Peyer's patch (tissue), 4 donors: ENCODE data around the gene ZNF384. TPM values are rescaled to one million over a fixed set of nuclear protein-coding genes. Genes with fewer than 3 reads are reported as not detected.

Experiments used
- DNase-seq, 3 donors: peaks; one replicate each; pipeline ENCODE4 v3.0.0-alpha.2; 2017 to 2019
- H3K27ac ChIP-seq, 4 donors: fragments of 200-600 bp; sonication (generic); one replicate each; pipeline ENCODE4 v1.5.1; 2016 to 2019
- H3K27me3 ChIP-seq, 2 donors: fragments of 200-600 bp; sonication (generic); one replicate each; pipeline ENCODE4 v1.5.1; 2019
- H3K36me3 ChIP-seq, 3 donors: fragments of 200-600 bp; sonication (generic); one replicate each; pipeline ENCODE4 v1.5.1; 2016 to 2019
- H3K4me1 ChIP-seq, 4 donors: fragments of 200-600 bp; sonication (generic); one replicate each; pipeline ENCODE4 v1.5.1; 2016 to 2019
- H3K4me3 ChIP-seq, 4 donors: fragments of 200-600 bp; sonication (generic); 1 replicate in 3 of 4; 2 replicates in 1 of 4; pipeline ENCODE4 v1.5.1; 2016 to 2019; ENCODE audit warnings: mild to moderate bottlenecking in 1 of 4
- H3K9me3 ChIP-seq, 4 donors: fragments of 200-600 bp; sonication (generic); one replicate each; pipeline ENCODE4 v1.5.1; 2016 to 2019; ENCODE audit warnings: mild to moderate bottlenecking in 1 of 4
- CTCF ChIP-seq, 6 experiments: fragments of 450-650 bp in 4 of 6; fragments of 200-600 bp in 2 of 6; sonication (generic) in 1 of 6; IDR thresholded peaks; one replicate each; pipeline ENCODE4 v1.5.1; 2017 to 2019; ENCODE audit warnings: antibody characterized with exemption in 6 of 6, mild to moderate bottlenecking in 3 of 6, moderate library complexity in 1 of 6
- POLR2A ChIP-seq, 2 donors: fragments of 450-650 bp; IDR thresholded peaks; one replicate each; pipeline ENCODE4 v1.5.1; 2017; ENCODE audit warnings: antibody characterized with exemption in 2 of 2, mild to moderate bottlenecking in 2 of 2, moderate library complexity in 2 of 2
- total RNA-seq, 4 donors: library from RNA; depleted of rRNA; stranded (reverse); fragments of >200 nt; gene quantifications; one replicate each; pipeline ENCODE4 v1.1.0, GENCODE V29; 2016

Gene ZNF384
- total RNA-seq, 4 donors from 2014 or later: 35.6 to 96.6 (median 80.2) TPM

GRCh38 chr12:6691473-6691872, 2.3 kb upstream of the ZNF384 start:
- H3K9me3 ChIP-seq: no peaks in the 10 kb centered on the region
- TF ChIP-seq CTCF (IDR thresholded peaks at IDR 0.05): no peak
- no peak for TF ChIP-seq POLR2A (IDR thresholded peaks at IDR 0.05)
- peaks cover 0 to 19% (median 15%) of the 10 kb centered on the region in 4 donors for H3K4me1 ChIP-seq
- H3K27ac ChIP-seq: no peak overlapping the region
- no peaks in the 10 kb centered on the region for H3K36me3 ChIP-seq
- no peaks in the 10 kb centered on the region for H3K27me3 ChIP-seq
- no peak for DNase-seq
- no peak overlapping the region for H3K4me3 ChIP-seq

- TF ChIP-seq CTCF (IDR thresholded peaks at IDR 0.05) (no peak), POLR2A (IDR thresholded peaks at IDR 0.05) (no peak)
- peak; percentile 73 to 88 (median 79) for DNase-seq
- peak overlapping the region; percentile 88 to 95 (median 92) for H3K4me3 ChIP-seq
- peak overlapping the region; percentile 96 to 99 (median 98) for H3K27ac ChIP-seq
- H3K27me3 ChIP-seq: no peaks in the 10 kb centered on the region
- H3K36me3 ChIP-seq: no peaks in the 10 kb centered on the region
- H3K9me3 ChIP-seq: no peaks in the 10 kb centered on the region
- H3K4me1 ChIP-seq: peaks cover 0 to 26% (median 15%) of the 10 kb centered on the region in 4 donors
Observed at GRCh38 chr12:6688543-6688998, 604 bp downstream of the ZNF384 start.

DNA sequence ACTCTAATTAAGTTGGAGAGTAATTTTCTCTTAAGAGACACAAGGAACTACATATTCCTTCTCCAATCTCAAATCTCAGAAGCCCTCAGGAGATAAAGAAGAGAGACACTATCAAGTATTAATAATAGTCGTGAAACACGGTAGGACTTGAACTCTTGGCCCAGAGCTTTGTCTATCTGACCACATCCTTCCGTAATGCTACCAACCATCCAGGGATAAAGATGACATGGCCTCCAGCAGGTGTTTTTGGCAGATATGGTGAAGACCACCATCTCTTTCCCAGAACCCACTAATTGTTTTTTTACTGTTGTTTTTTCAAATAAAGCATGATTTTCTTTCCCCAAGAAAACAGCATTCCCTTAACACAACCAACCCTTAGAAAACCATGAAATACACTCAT, 3.4 kb downstream of the ZNF384 start:
- Histone ChIP-seq H3K4me3 (no peak overlapping the region), H3K27ac (no peak overlapping the region), H3K36me3 (no peaks in the 10 kb centered on the region), H3K9me3 (no peaks in the 10 kb centered on the region), H3K27me3 (no peaks in the 10 kb centered on the region), H3K4me1 (peaks cover 0 to 26% (median 15%) of the 10 kb centered on the region in 4 donors)
- DNase-seq: no peak
- TF ChIP-seq CTCF (IDR thresholded peaks at IDR 0.05) (no peak), POLR2A (IDR thresholded peaks at IDR 0.05) (no peak)

DNA sequence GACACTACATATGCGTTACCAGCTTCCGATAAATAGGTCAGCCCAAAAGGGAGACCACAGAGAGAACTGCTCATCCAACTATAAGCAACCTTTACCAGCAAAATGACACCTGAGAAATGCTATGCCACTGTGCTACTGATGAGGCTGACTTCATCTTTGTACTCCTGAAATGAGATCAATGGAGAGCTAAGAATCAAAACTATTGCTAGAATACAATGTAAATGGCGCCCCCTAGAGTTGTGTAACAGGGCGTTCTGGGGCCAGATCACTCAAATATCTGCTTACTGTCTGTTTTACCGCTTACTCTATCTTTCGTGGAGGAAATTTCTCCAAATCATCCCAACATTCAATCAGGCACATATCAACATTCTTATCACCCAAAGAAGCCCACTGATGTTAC, 4.6 kb downstream of the ZNF384 start:
- no peaks in the 10 kb centered on the region for H3K9me3 ChIP-seq
- no peak for DNase-seq
- H3K36me3 ChIP-seq: peaks cover 0 to 8% (median 0%) of the 10 kb centered on the region in 3 donors
- H3K4me3 ChIP-seq: no peak overlapping the region
- no peaks in the 10 kb centered on the region for H3K27me3 ChIP-seq
- H3K4me1 ChIP-seq: peaks cover 0 to 26% (median 12%) of the 10 kb centered on the region in 4 donors
- no peak overlapping the region for H3K27ac ChIP-seq
- TF ChIP-seq CTCF (IDR thresholded peaks at IDR 0.05) (peak in 5 of 6 experiments; percentile 24 to 54 (median 45)), POLR2A (IDR thresholded peaks at IDR 0.05) (no peak)

DNA sequence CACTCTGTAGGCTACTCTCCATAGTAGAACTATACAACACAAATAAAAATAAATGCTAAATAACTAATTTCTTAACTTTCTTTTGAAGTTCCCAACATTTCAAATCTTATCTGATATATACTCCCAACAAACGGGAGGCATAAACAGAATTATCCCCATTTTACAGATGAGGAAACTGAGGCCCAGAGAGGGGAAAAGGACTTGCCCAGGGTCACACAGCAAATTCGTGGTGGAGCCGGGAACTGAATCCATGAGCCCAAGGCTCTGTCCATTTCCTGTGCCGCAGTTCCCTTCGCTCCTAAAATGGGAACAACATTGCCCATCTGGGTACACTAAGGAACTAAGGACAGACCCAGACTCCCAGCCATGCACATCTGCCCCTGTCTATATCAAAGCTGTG, 12.2 kb downstream of the ZNF384 start:
- Histone ChIP-seq H3K9me3 (no peaks in the 10 kb centered on the region), H3K4me1 (no peaks in the 10 kb centered on the region), H3K27ac (no peak overlapping the region), H3K36me3 (peaks cover 0 to 82% (median 0%) of the 10 kb centered on the region in 3 donors), H3K27me3 (no peaks in the 10 kb centered on the region), H3K4me3 (no peak overlapping the region)
- DNase-seq: no peak
- no peak for TF ChIP-seq POLR2A (IDR thresholded peaks at IDR 0.05)
- no peak for TF ChIP-seq CTCF (IDR thresholded peaks at IDR 0.05)

- TF ChIP-seq CTCF (IDR thresholded peaks at IDR 0.05) (no peak), POLR2A (IDR thresholded peaks at IDR 0.05) (no peak)
- no peaks in the 10 kb centered on the region for H3K4me1 ChIP-seq
- no peak for DNase-seq
- no peak overlapping the region for H3K27ac ChIP-seq
- no peak overlapping the region for H3K4me3 ChIP-seq
- H3K9me3 ChIP-seq: no peaks in the 10 kb centered on the region
- H3K36me3 ChIP-seq: peaks cover 0 to 98% (median 0%) of the 10 kb centered on the region in 3 donors
- H3K27me3 ChIP-seq: no peaks in the 10 kb centered on the region
Observed at GRCh38 chr12:6672143-6672542, 17.0 kb downstream of the ZNF384 start.
